Activated naive CD4-positive, alpha-beta T cell treated with anti-CD3 and anti-CD28 coated beads for 36 hours (primary cell): ENCODE measurements around the gene NCBP1. TPM values are rescaled to one million over a fixed set of nuclear protein-coding genes. Genes with fewer than 3 reads are reported as not detected.

Source experiments
- CTCF ChIA-PET: fragments of 350-600 bp; sonication (Branson Sonifier 250); formaldehyde crosslinking; loops from one replicate; lab custom pipeline; 2021; ENCODE audit warnings: antibody characterized with exemption; lab: Charles Lee
- DNase-seq: peaks from one replicate; pipeline ENCODE4 v3.0.0-alpha.2; 2020
- H3K27ac Mint-ChIP-seq: one replicate; pipeline ENCODE4 v1.8.0; 2021; ENCODE audit warnings: mild to moderate bottlenecking, mixed read lengths
- H3K27me3 Mint-ChIP-seq: one replicate; pipeline ENCODE4 v1.8.0; 2021; ENCODE audit warnings: low read depth, mixed read lengths
- H3K36me3 Mint-ChIP-seq: one replicate; pipeline ENCODE4 v1.8.0; 2021; ENCODE audit warnings: low read depth, mixed read lengths
- H3K4me1 Mint-ChIP-seq: one replicate; pipeline ENCODE4 v1.8.0; 2021; ENCODE audit warnings: low read depth, mixed read lengths
- H3K4me3 Mint-ChIP-seq: one replicate; pipeline ENCODE4 v1.8.0; 2021; ENCODE audit warnings: mild to moderate bottlenecking, moderate library complexity, mixed read lengths
- H3K9me3 Mint-ChIP-seq: one replicate; pipeline ENCODE4 v1.8.0; 2021; ENCODE audit warnings: mixed read lengths
- intact Hi-C: fragments of 100-400 bp; cut with micrococcal nuclease; formaldehyde crosslinking; loops from one replicate; pipeline ENCODE4 v1.15.1; 2023
- total RNA-seq, 2 experiments: library from RNA; stranded (reverse); gene quantifications; one replicate each; pipeline ENCODE4 v1.2.3, GENCODE V29; 2021

The NCBP1 gene
- total RNA-seq, 2 experiments from 2014 or later, result 32.4 to 33.9 TPM

DNA sequence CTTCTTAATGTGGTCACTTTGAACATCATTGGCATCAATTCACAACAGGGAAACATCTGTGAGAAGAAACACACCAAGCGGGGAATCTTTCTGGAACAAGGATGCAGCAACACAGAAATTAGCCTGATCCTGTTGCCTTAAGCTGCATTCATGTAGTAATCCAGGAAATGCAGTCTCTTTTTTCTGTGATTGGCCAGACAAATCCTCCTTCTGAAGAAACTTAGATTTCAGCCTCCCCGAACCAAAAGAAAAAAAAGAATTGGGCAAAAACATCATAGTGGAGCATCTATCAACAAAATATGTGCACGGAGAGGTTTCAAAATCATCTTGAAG lies 70.7 kb downstream of the NCBP1 start:
- Mint-ChIP-seq H3K36me3 (no peaks in the 10 kb centered on the region), H3K9me3 (no peaks in the 10 kb centered on the region), H3K27ac (no peak overlapping the region), H3K4me1 (peaks cover 20% of the 10 kb centered on the region), H3K4me3 (no peak overlapping the region), H3K27me3 (no peaks in the 10 kb centered on the region)
- intact Hi-C loops, result no loop called here
- no peak for DNase-seq
- CTCF ChIA-PET, result interaction anchor here (1.1 to 1.3 kb wide), 2 partner anchors 186 to 188 kb away, joined by 3 to 5 read pairs; no protein-coding TSS in a partner anchor

DNA sequence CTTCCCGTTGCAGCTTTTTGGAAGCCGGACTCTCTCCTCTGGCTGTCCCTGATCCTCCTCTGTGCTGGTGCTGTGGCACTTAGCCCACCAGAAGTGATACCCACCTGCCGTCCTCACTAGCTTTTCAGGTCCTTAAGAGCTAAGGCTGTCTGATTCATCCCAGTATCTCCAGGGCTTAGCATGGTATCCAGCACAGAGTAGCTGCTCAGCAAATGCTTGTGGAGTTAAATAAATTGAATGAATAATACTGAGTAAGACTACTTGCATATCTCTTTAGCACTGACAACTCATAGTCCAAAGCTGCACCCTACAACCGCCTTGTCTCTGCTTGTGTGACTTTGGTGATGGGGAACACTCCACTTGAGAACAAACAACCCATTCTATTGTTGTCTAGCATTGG lies 71.2 kb downstream of the NCBP1 start:
- intact Hi-C loops, result no loop called here
- peaks cover 15% of the 10 kb centered on the region for H3K4me1 Mint-ChIP-seq
- peaks cover under 1% of the 10 kb centered on the region for H3K27me3 Mint-ChIP-seq
- DNase-seq, result no peak
- H3K4me3 Mint-ChIP-seq, result no peak overlapping the region
- H3K27ac Mint-ChIP-seq, result no peak overlapping the region
- no peaks in the 10 kb centered on the region for H3K9me3 Mint-ChIP-seq
- CTCF ChIA-PET, result interaction anchor here (0.7 to 1.3 kb wide), 4 partner anchors 98 to 187 kb away, joined by 3 to 5 read pairs (median 3); no protein-coding TSS in a partner anchor
- no peaks in the 10 kb centered on the region for H3K36me3 Mint-ChIP-seq

DNA sequence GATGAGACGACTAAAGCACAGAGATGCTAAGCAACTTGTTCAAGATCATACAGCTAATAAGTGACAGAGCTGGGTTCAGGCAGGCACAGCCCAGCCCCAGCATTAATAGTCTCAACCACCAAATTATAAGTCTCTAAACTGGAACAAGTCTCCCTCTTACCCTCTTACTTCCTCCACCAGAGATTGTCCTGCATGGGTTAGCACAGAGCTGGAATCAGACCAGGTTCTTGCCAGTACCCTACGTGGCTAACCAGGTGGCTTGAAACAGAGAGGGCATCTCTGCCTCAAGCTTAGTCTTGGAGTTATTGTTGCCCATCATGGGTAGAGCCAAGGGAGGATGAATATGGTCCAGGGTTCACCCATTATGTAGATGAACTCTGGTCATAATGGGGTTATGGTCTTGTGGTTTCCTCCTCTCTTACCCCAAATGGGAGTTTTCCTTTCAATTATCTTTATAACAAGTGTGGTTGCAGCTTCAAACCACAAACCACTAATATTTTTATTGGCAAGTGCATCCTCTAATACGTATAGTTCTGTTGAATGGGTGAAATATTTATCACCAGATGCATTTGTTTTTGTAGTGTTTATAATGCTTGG lies 71.8 kb downstream of the NCBP1 start:
- no peak for DNase-seq
- no peak overlapping the region for H3K27ac Mint-ChIP-seq
- H3K27me3 Mint-ChIP-seq, result peaks cover 2% of the 10 kb centered on the region
- no peaks in the 10 kb centered on the region for H3K9me3 Mint-ChIP-seq
- H3K4me3 Mint-ChIP-seq, result no peak overlapping the region
- CTCF ChIA-PET, result interaction anchor here (0.6 to 1.7 kb wide), 8 partner anchors 8 to 197 kb away, joined by 3 to 5 read pairs (median 4); partner anchors contain the start of gene XPA
- peaks cover 15% of the 10 kb centered on the region for H3K4me1 Mint-ChIP-seq
- H3K36me3 Mint-ChIP-seq, result no peaks in the 10 kb centered on the region
- intact Hi-C loops, result no loop called here

DNA sequence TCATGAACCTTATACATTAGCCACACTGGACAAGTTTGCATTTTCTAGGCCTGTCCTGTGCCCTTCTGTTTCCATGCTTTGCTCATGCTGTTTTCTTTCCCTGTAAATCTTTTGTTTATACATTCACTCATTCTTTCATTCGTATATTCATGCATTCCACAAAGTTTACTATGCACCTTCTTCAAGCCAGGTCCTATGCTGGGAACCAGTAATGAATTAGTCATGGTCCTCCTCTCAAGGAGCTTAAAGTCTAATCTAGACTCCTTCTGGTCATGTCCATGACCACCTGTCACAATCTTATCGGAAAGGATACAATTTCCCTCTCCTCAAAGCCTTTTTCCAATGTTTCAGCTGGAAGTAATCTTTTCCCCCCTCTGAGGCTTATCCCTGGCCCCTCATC lies 72.6 kb downstream of the NCBP1 start:
- CTCF ChIA-PET, result interaction anchor here (0.6 to 1.7 kb wide), 3 partner anchors 9 to 320 kb away, joined by 3 to 5 read pairs (median 4); partner anchors contain the start of gene XPA
- Mint-ChIP-seq H3K27me3 (peaks cover 2% of the 10 kb centered on the region), H3K4me1 (peaks cover 20% of the 10 kb centered on the region), H3K27ac (no peak overlapping the region), H3K4me3 (no peak overlapping the region), H3K9me3 (no peaks in the 10 kb centered on the region), H3K36me3 (no peaks in the 10 kb centered on the region)
- no peak for DNase-seq
- intact Hi-C loops, result no loop called here

DNA sequence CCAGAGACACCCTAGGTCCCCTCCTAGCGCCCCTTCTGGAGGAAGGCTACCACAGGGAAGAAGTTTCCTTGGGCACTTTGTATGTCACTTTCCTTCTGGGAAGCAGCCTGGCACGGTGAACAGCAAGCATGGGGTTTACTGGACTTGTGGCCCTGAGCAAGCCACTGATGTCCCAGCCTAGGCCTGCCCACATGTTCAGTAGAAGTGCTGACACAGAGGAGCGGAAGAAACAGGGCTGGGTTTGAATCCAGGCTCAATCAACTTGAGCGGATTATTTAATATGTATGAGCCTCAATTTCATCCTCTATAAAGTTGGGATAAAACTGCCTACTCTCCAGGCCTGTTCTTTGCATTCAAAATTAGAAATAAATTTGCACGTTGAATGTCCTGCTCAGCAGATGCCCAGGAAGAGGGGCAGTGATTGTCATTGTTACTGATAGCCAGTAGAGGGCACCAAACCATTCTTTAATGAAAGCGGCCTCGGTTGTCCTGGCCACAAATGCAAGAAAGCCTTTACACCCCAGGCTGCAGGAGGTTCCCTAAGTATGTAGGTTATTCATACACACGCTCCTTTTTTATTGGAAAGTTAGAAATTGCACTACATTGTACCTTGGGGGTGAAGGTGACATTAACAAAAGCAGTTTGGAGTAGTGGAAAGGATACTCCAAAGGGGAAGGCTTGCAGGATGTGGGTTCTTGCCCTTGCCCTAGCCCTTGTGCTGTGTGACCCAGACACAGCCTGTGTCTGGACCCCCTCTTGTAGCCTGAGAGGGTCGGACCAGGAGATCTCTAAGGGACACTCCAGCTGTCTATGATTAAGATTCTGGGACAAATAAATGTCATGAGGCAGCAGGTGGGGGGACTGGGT lies 77.0 kb downstream of the NCBP1 start:
- Mint-ChIP-seq H3K9me3 (no peaks in the 10 kb centered on the region), H3K4me3 (no peak overlapping the region), H3K4me1 (peaks cover 20% of the 10 kb centered on the region), H3K27me3 (peaks cover 4% of the 10 kb centered on the region), H3K27ac (no peak overlapping the region), H3K36me3 (no peaks in the 10 kb centered on the region)
- DNase-seq, result peak; percentile 64
- CTCF ChIA-PET, result interaction anchor here (1.3 to 2.3 kb wide), 2 partner anchors 190 to 192 kb away, joined by 4 to 8 read pairs; no protein-coding TSS in a partner anchor
- intact Hi-C loops, result loop anchor here (1.0 to 2.0 kb wide), 8 partner anchors 93 to 552 kb away; no protein-coding TSS in a partner anchor

DNA sequence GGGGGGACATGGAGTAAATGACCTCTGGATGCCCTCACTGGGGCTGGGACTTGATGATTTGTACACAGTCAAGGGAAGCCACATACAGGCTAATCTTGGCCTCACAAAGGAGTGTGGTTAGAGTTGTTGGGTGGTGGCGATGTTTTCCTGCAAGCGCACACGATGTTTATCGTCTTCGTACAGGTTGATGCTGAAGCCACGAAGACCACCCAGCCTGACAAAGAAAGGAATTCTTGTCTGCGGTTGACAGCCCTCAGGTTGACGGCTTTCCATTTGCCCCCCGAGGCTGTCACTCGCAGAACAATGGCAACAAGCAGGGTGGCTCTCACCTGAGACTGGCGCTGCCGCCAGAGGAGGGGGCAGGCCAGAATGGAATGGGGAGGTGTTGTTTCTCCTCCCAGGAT lies 77.6 kb downstream of the NCBP1 start:
- intact Hi-C loops, result loop anchor here (2.0 kb wide), 2 partner anchors 180 to 552 kb away; no protein-coding TSS in a partner anchor
- Mint-ChIP-seq H3K27me3 (peaks cover 4% of the 10 kb centered on the region), H3K4me1 (peaks cover 20% of the 10 kb centered on the region), H3K9me3 (no peaks in the 10 kb centered on the region), H3K27ac (no peak overlapping the region), H3K36me3 (no peaks in the 10 kb centered on the region), H3K4me3 (no peak overlapping the region)
- DNase-seq, result no peak
- CTCF ChIA-PET, result interaction anchor here (1.0 to 2.3 kb wide), 3 partner anchors 52 to 191 kb away, joined by 4 to 8 read pairs (median 4); no protein-coding TSS in a partner anchor

DNA sequence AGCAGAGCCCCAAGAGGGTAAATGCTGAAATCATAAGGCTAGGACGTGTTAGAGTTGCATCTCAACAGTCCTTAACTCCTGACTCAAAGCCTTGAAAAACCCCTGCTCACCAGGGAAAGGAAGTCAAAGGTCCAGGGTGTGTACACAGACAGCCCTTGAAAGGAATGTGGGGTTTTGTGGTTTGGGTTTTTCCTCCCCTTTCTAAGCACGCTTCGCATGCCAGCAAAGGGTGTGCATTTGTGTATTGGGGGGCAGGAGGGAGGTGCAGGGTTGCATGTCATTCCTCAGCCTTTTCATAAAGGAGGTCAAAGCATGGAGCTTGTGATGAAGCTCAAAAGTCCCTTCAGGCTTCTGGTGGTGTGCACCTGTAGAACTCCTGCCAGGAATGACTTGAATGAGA lies 80.8 kb downstream of the NCBP1 start:
- CTCF ChIA-PET, result interaction anchor here (0.6 to 1.3 kb wide), 2 partner anchors 182 to 186 kb away, joined by 3 read pairs; no protein-coding TSS in a partner anchor
- intact Hi-C loops, result no loop called here
- Mint-ChIP-seq H3K4me1 (peaks cover 20% of the 10 kb centered on the region), H3K4me3 (no peak overlapping the region), H3K27ac (no peak overlapping the region), H3K36me3 (no peaks in the 10 kb centered on the region), H3K9me3 (no peaks in the 10 kb centered on the region), H3K27me3 (peaks cover 4% of the 10 kb centered on the region)
- DNase-seq, result peak; percentile 30

DNA sequence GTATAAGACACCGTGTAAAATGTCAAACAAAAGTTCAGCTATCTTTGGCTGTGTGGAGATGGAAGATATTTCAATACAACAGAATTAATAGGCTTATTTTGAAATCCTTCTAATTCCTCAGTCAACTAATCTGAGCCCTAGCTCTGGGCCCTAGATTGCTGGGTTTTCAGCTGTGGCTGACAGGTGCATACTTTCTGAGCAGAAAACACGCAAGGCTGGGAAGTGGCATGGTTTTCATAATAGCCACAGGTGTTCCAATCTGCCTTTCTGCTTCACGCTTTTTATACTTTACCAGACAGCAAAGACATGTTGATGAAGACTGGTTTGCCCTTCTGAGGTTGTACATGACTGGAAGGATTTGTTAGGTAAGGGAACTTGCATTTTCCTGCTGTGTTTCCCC lies 84.2 kb downstream of the NCBP1 start:
- CTCF ChIA-PET, result interaction anchor here (1.1 to 1.2 kb wide), 2 partner anchors 20 to 127 kb away, joined by 3 read pairs; no protein-coding TSS in a partner anchor

DNA sequence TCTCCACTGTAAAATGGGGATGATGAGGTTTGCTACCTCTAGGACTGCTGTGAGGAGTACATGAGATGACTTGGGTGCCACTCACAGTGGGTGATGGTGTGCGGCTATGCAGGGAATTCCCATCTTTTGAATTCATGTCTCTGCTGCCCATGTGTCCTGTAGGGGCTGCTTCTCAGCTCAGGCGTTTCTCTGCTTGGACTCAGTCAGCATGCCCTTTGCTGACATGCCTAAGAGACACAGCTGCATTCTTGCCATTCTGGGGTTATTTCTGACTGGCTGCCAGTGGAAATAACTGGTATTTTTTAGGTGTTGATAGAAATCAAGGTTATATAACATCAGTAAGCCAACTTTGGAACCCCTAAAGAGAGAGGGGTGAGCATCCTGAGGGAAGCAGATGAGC lies 87.8 kb downstream of the NCBP1 start:
- Mint-ChIP-seq H3K27me3 (peaks cover 6% of the 10 kb centered on the region), H3K4me1 (no peaks in the 10 kb centered on the region), H3K4me3 (no peak overlapping the region), H3K36me3 (no peaks in the 10 kb centered on the region), H3K9me3 (peaks cover 3% of the 10 kb centered on the region), H3K27ac (no peak overlapping the region)
- intact Hi-C loops, result no loop called here
- DNase-seq, result no peak
- CTCF ChIA-PET, result no interaction called here

More for the DNA sequence above, 84.2 kb downstream of the NCBP1 start:
- no peak overlapping the region for H3K27ac Mint-ChIP-seq
- intact Hi-C loops, result no loop called here
- DNase-seq, result no peak
- peaks cover 3% of the 10 kb centered on the region for H3K9me3 Mint-ChIP-seq
- H3K27me3 Mint-ChIP-seq, result peaks cover 2% of the 10 kb centered on the region
- H3K4me1 Mint-ChIP-seq, result peaks cover 12% of the 10 kb centered on the region
- no peaks in the 10 kb centered on the region for H3K36me3 Mint-ChIP-seq
- no peak overlapping the region for H3K4me3 Mint-ChIP-seq

DNA sequence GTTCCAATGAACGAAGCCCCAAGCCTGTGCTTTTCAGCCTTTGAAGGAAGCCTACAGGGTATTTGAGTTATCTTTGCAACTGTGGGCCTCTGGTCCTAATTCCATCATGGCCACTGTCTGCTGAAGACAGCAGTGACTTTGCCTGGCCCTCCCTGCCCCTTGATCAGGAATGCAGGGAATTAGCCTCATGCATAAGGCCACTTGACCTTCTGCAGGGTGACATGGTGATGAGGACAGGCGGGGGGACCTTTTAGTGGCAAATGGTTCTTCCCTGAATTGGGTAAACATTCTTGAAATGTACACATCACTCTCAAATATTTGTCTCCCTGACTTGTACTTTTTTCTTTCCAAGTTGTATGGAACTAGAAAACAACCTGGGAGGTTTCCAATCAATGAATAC lies 88.7 kb downstream of the NCBP1 start:
- CTCF ChIA-PET, result no interaction called here
- H3K4me1 Mint-ChIP-seq, result no peaks in the 10 kb centered on the region
- peaks cover 3% of the 10 kb centered on the region for H3K9me3 Mint-ChIP-seq
- H3K36me3 Mint-ChIP-seq, result no peaks in the 10 kb centered on the region
- H3K27me3 Mint-ChIP-seq, result peaks cover 6% of the 10 kb centered on the region
- H3K27ac Mint-ChIP-seq, result no peak overlapping the region
- no peak overlapping the region for H3K4me3 Mint-ChIP-seq
- intact Hi-C loops, result no loop called here
- no peak for DNase-seq
